HCT116 (cell line): ENCODE data around the gene MTHFD2L. TPM values are rescaled to one million over a fixed set of nuclear protein-coding genes. Genes with fewer than 3 reads are reported as not detected.

Experiments
- ATAC-seq: fragments of 200-7000 bp; cut with Tn5 transposase; 2 replicates; pipeline ENCODE4 v1.9.1; 2020; ENCODE audit warnings: mild to moderate bottlenecking, moderate library complexity
- BruUV-seq: library from RNA; stranded (reverse); fragments of 400-500 nt; replicated peaks from 2 replicates; lab custom pipeline; 2021; lab: Mats Ljungman, UMichigan
- CTCF ChIA-PET: fragments of 300-600 bp; sonication (Branson Sonifier 250); formaldehyde crosslinking; loops from one replicate; lab custom pipeline; 2021; ENCODE audit warnings: antibody characterized with exemption; lab: Charles Lee
- POLR2A ChIA-PET: fragments of 300-600, 350-600 bp; sonication (Branson Sonifier 250); formaldehyde crosslinking; loops from one replicate; lab custom pipeline; 2021; ENCODE audit warnings: antibody characterized with exemption; lab: Charles Lee
- RAD21 ChIA-PET, 2 experiments: fragments of 300-600 bp; sonication (Branson Sonifier 250); formaldehyde crosslinking; loops; one replicate each; lab custom pipeline; 2023; ENCODE audit warnings: low total read pairs in 2 of 2; ENCODE audit not compliant: uncharacterized antibody in 2 of 2, unreplicated experiment in 2 of 2, low non-redundant PET in 1 of 2; lab: Charles Lee
- DNase-seq: peaks from one replicate; pipeline ENCODE4 v3.0.0-alpha.2; 2010; ENCODE audit warnings: low read depth, low spot score
- H2AFZ ChIP-seq: fragments of 200-600 bp; shearing (Covaris generic), sonication (generic); 2 replicates; pipeline ENCODE4 v1.6.1; 2017; ENCODE audit warnings: low read depth, mixed run types, mixed read lengths, antibody characterized with exemption, low read length; ENCODE audit not compliant: poor library complexity, severe bottlenecking
- H3K27ac ChIP-seq: 2 replicates; pipeline ENCODE4 v1.5.1; 2012; ENCODE audit warnings: low read depth, low read length
- H3K27me3 ChIP-seq: fragments of 200-600 bp; sonication (generic); 2 replicates; pipeline ENCODE4 v1.6.1; 2016; ENCODE audit warnings: mixed run types, low read length, mixed read lengths; ENCODE audit not compliant: insufficient read depth
- H3K36me3 ChIP-seq, 2 experiments: fragments of 200-500 bp in 1 of 2; fragments of 200-600 bp in 1 of 2; sonication (Bioruptor generic) in 1 of 2; sonication (generic) in 1 of 2; 2 replicates each; pipeline versions ENCODE4 v1.5.1 to v1.6.1; 2014 to 2016; ENCODE audit warnings: low read length in 2 of 2, inconsistent platforms in 1 of 2, mixed read lengths in 1 of 2, mixed run types in 1 of 2; ENCODE audit not compliant: insufficient read depth in 2 of 2, control insufficient read depth in 1 of 2
- H3K4me1 ChIP-seq, 2 experiments: fragments of 200-600 bp in 1 of 2; sonication (generic) in 1 of 2; 2 replicates each; pipeline versions ENCODE4 v1.5.1 to v1.6.1; 2012 to 2017; ENCODE audit warnings: low read length in 2 of 2, inconsistent platforms in 1 of 2, mild to moderate bottlenecking in 1 of 2, mixed read lengths in 1 of 2, mixed run types in 1 of 2, moderate library complexity in 1 of 2; ENCODE audit not compliant: insufficient read depth in 2 of 2, control insufficient read depth in 1 of 2
- H3K4me2 ChIP-seq: fragments of 200-600 bp; sonication (generic); 2 replicates; pipeline ENCODE4 v1.6.1; 2017; ENCODE audit warnings: mixed run types, low read length, mixed read lengths
- H3K4me3 ChIP-seq, 2 experiments: fragments of 200-600 bp in 1 of 2; sonication (generic) in 1 of 2; replicated peaks in 1 of 2; 2 replicates each; pipeline ENCODE4 v1.5.1; 2011 to 2016; ENCODE audit warnings: low read length in 2 of 2, control low read depth in 1 of 2, low read depth in 1 of 2, mild to moderate bottlenecking in 1 of 2, mixed read lengths in 1 of 2, mixed run types in 1 of 2
- H3K79me2 ChIP-seq: fragments of 200-600 bp; sonication (generic); 2 replicates; pipeline ENCODE4 v1.6.1; 2017; ENCODE audit warnings: mild to moderate bottlenecking, mixed run types, low read length, moderate library complexity, mixed read lengths; ENCODE audit not compliant: insufficient read depth
- H3K9ac ChIP-seq: fragments of 200-600 bp; sonication (generic); 2 replicates; pipeline ENCODE4 v1.6.1; 2016; ENCODE audit warnings: low read length, mixed read lengths
- H3K9me2 ChIP-seq: fragments of 200-600 bp; sonication (generic), shearing (Covaris generic); 2 replicates; pipeline ENCODE4 v1.6.1; 2017; ENCODE audit warnings: mixed run types, mild to moderate bottlenecking, moderate library complexity; ENCODE audit not compliant: insufficient read depth
- H3K9me3 ChIP-seq, 2 experiments: fragments of 200-500 bp in 1 of 2; fragments of 200-600 bp in 1 of 2; sonication (Bioruptor generic) in 1 of 2; sonication (generic) in 1 of 2; 2 replicates each; pipeline ENCODE4 v1.6.1; 2014 to 2017; ENCODE audit warnings: low read length in 2 of 2, mixed read lengths in 2 of 2, inconsistent platforms in 1 of 2, low read depth in 1 of 2, mild to moderate bottlenecking in 1 of 2, mixed run types in 1 of 2, moderate library complexity in 1 of 2; ENCODE audit not compliant: control insufficient read depth in 1 of 2, insufficient read depth in 1 of 2
- H4K20me1 ChIP-seq: fragments of 200-600 bp; sonication (generic), shearing (Covaris generic); 2 replicates; pipeline ENCODE4 v1.6.1; 2017; ENCODE audit warnings: mixed run types, mild to moderate bottlenecking, moderate library complexity; ENCODE audit not compliant: insufficient read depth
- CBX3 ChIP-seq: IDR thresholded peaks from 2 replicates; pipeline ENCODE4 v1.6.1; 2012; ENCODE audit warnings: low read depth
- EGR1 ChIP-seq: IDR thresholded peaks from 2 replicates; pipeline ENCODE4 v1.6.1; 2012; ENCODE audit warnings: low read depth
- ELF1 ChIP-seq: IDR thresholded peaks from 2 replicates; pipeline ENCODE4 v1.6.1; 2012; ENCODE audit warnings: low read depth, borderline replicate concordance
- EZH2phosphoT487 ChIP-seq: fragments of 200-600 bp; IDR thresholded peaks from 2 replicates; pipeline ENCODE4 v1.6.1; 2018; ENCODE audit warnings: antibody characterized with exemption, borderline replicate concordance
- FOSL1 ChIP-seq: IDR thresholded peaks from 2 replicates; pipeline ENCODE4 v1.6.1; 2012; ENCODE audit warnings: low read depth
- JUND ChIP-seq: IDR thresholded peaks from 2 replicates; pipeline ENCODE4 v1.6.1; 2012
- POLR2A ChIP-seq: IDR thresholded peaks from 2 replicates; pipeline ENCODE4 v1.7.0; 2011; ENCODE audit warnings: borderline replicate concordance; ENCODE audit not compliant: insufficient read depth, insufficient read length; ENCODE audit errors: extremely low read depth
- POLR2AphosphoS5 ChIP-seq: IDR thresholded peaks from 2 replicates; pipeline ENCODE4 v1.6.1; 2011; ENCODE audit warnings: mild to moderate bottlenecking, low read depth, low read length, moderate library complexity
- RAD21 ChIP-seq: IDR thresholded peaks from 2 replicates; pipeline ENCODE4 v1.6.1; 2012; ENCODE audit warnings: low read depth, mild to moderate bottlenecking
- SIN3A ChIP-seq: IDR thresholded peaks from 2 replicates; pipeline ENCODE4 v1.6.1; 2012; ENCODE audit warnings: low read depth
- SRF ChIP-seq: IDR thresholded peaks from 2 replicates; pipeline ENCODE4 v1.6.1; 2012; ENCODE audit warnings: low read depth
- TCF7L2 ChIP-seq: IDR thresholded peaks from 2 replicates; pipeline ENCODE4 v1.7.0; 2011; ENCODE audit warnings: borderline replicate concordance, inconsistent platforms; ENCODE audit not compliant: insufficient read depth, insufficient read length; ENCODE audit errors: extremely low read depth
- YY1 ChIP-seq: IDR thresholded peaks from 2 replicates; pipeline ENCODE4 v1.6.1; 2011; ENCODE audit warnings: low read length, low read depth, moderate library complexity, mild to moderate bottlenecking; ENCODE audit not compliant: insufficient replicate concordance; ENCODE audit errors: extremely low read depth
- ZNF274 ChIP-seq: fragments of 200-500 bp; sonication (Bioruptor generic); IDR thresholded peaks from 2 replicates; pipeline ENCODE4 v1.6.1; 2014; ENCODE audit warnings: mild to moderate bottlenecking, low read depth, low read length, inconsistent platforms
- intact Hi-C: fragments of 100-400 bp; cut with micrococcal nuclease; formaldehyde crosslinking; loops from 2 replicates; pipeline ENCODE4 v1.10.0; 2022
- total RNA-seq: library from RNA; stranded (reverse); gene quantifications from one replicate; pipeline ENCODE4 v1.2.1, GENCODE V29; 2021; ENCODE audit not compliant: unreplicated experiment
- TF ChIP-seq, protein P1 (sequence below): IDR thresholded peaks from 2 replicates; pipeline ENCODE4 v1.6.1; 2012; ENCODE audit warnings: low read depth
- TF ChIP-seq, protein P2 (sequence below): IDR thresholded peaks from 2 replicates; pipeline ENCODE4 v1.6.1; 2011; ENCODE audit warnings: mild to moderate bottlenecking, low read length, moderate library complexity; ENCODE audit not compliant: insufficient replicate concordance; ENCODE audit errors: extremely low read depth
- TF ChIP-seq, protein P3 (sequence below), 3 experiments: fragments of 200-600 bp in 1 of 3; sonication (generic) in 1 of 3; IDR thresholded peaks in 2 of 3; conservative IDR thresholded peaks in 1 of 3; 2 replicates each; pipeline ENCODE4 v1.5.1; 2012 to 2017; ENCODE audit warnings: low read depth in 2 of 3, low read length in 2 of 3, antibody characterized with exemption in 1 of 3, borderline replicate concordance in 1 of 3, control low read depth in 1 of 3, mild to moderate bottlenecking in 1 of 3, mixed read lengths in 1 of 3, mixed run types in 1 of 3, moderate library complexity in 1 of 3; ENCODE audit not compliant: insufficient read depth in 1 of 3
- TF ChIP-seq, protein P4 (sequence below): IDR thresholded peaks from 2 replicates; pipeline ENCODE4 v1.6.1; 2012

Gene MTHFD2L
- total RNA-seq, 1 experiment from 2014 or later: 15.0 TPM

DNA sequence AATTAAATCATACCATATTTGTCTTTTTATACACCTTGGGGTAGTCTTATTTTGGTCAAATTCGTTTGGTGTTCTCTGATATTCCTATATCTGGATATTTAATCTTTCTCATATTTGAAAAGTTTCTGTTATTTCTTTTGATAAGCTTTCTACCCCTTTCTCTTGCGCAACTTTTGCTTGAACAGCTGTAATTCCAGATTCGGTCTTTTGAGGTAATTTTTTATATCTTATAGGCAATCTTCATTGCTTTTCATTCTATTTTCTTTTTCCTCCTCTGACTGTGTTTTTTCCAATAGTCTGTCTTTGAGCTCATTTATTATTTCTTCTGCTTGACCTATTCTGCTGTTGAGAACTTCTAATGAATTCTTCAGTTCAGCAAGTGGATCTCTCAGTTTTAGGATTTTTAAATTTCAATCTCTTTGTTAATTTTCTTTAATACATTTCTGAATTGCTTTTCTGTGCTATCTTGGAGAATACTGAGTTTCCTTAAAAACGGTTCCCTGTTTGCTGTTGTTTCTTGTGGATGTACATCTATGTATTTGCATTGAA, 11.3 kb upstream of the MTHFD2L start:
- intact Hi-C loops: loop anchor here (2.0 kb wide), 1 partner anchor 24 kb away; no protein-coding TSS in a partner anchor
- Histone ChIP-seq H3K9ac (no peak overlapping the region), H4K20me1 (no peaks in the 10 kb centered on the region), H3K9me2 (no peaks in the 10 kb centered on the region; the same call in 1 of the 2 replicates), H3K4me1 (no peaks in the 10 kb centered on the region), H3K79me2 (no peaks in the 10 kb centered on the region), H3K9me3 (no peaks in the 10 kb centered on the region), H3K36me3 (no peaks in the 10 kb centered on the region), H3K4me3 (no peak overlapping the region), H3K27ac (no peak overlapping the region), H2AFZ (no peak overlapping the region), H3K27me3 (no peaks in the 10 kb centered on the region), H3K4me2 (no peak overlapping the region)
- RAD21 ChIA-PET: no interaction called here
- CTCF ChIA-PET: no interaction called here
- no peak for DNase-seq
- no TSS peak for BruUV-seq
- POLR2A ChIA-PET: no interaction called here
- ATAC-seq: no peak
- TF ChIP-seq YY1: no peak
- no peak for TF ChIP-seq RAD21
- TF ChIP-seq ZNF274: no peak
- no peak for TF ChIP-seq FOSL1
- TF ChIP-seq, protein P1, sequence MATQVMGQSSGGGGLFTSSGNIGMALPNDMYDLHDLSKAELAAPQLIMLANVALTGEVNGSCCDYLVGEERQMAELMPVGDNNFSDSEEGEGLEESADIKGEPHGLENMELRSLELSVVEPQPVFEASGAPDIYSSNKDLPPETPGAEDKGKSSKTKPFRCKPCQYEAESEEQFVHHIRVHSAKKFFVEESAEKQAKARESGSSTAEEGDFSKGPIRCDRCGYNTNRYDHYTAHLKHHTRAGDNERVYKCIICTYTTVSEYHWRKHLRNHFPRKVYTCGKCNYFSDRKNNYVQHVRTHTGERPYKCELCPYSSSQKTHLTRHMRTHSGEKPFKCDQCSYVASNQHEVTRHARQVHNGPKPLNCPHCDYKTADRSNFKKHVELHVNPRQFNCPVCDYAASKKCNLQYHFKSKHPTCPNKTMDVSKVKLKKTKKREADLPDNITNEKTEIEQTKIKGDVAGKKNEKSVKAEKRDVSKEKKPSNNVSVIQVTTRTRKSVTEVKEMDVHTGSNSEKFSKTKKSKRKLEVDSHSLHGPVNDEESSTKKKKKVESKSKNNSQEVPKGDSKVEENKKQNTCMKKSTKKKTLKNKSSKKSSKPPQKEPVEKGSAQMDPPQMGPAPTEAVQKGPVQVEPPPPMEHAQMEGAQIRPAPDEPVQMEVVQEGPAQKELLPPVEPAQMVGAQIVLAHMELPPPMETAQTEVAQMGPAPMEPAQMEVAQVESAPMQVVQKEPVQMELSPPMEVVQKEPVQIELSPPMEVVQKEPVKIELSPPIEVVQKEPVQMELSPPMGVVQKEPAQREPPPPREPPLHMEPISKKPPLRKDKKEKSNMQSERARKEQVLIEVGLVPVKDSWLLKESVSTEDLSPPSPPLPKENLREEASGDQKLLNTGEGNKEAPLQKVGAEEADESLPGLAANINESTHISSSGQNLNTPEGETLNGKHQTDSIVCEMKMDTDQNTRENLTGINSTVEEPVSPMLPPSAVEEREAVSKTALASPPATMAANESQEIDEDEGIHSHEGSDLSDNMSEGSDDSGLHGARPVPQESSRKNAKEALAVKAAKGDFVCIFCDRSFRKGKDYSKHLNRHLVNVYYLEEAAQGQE: no peak
- no peak for TF ChIP-seq SRF
- TF ChIP-seq SIN3A: no peak
- TF ChIP-seq EGR1: no peak
- TF ChIP-seq, protein P2, sequence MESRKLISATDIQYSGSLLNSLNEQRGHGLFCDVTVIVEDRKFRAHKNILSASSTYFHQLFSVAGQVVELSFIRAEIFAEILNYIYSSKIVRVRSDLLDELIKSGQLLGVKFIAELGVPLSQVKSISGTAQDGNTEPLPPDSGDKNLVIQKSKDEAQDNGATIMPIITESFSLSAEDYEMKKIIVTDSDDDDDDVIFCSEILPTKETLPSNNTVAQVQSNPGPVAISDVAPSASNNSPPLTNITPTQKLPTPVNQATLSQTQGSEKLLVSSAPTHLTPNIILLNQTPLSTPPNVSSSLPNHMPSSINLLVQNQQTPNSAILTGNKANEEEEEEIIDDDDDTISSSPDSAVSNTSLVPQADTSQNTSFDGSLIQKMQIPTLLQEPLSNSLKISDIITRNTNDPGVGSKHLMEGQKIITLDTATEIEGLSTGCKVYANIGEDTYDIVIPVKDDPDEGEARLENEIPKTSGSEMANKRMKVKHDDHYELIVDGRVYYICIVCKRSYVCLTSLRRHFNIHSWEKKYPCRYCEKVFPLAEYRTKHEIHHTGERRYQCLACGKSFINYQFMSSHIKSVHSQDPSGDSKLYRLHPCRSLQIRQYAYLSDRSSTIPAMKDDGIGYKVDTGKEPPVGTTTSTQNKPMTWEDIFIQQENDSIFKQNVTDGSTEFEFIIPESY: no peak
- TF ChIP-seq, protein P3, sequence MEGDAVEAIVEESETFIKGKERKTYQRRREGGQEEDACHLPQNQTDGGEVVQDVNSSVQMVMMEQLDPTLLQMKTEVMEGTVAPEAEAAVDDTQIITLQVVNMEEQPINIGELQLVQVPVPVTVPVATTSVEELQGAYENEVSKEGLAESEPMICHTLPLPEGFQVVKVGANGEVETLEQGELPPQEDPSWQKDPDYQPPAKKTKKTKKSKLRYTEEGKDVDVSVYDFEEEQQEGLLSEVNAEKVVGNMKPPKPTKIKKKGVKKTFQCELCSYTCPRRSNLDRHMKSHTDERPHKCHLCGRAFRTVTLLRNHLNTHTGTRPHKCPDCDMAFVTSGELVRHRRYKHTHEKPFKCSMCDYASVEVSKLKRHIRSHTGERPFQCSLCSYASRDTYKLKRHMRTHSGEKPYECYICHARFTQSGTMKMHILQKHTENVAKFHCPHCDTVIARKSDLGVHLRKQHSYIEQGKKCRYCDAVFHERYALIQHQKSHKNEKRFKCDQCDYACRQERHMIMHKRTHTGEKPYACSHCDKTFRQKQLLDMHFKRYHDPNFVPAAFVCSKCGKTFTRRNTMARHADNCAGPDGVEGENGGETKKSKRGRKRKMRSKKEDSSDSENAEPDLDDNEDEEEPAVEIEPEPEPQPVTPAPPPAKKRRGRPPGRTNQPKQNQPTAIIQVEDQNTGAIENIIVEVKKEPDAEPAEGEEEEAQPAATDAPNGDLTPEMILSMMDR (IDR thresholded peaks at IDR 0.05 in 2 of 3, conservative IDR thresholded peaks at IDR 0.05 in 1 of 3; ENCODE audit: borderline replicate concordance in 1 of 3, insufficient read depth in 1 of 3, low read depth in 2 of 3, low read length in 2 of 3): no peak
- no peak for TF ChIP-seq EZH2phosphoT487
- no peak for TF ChIP-seq CBX3
- TF ChIP-seq JUND: no peak
- TF ChIP-seq ELF1: no peak
- TF ChIP-seq, protein P4, sequence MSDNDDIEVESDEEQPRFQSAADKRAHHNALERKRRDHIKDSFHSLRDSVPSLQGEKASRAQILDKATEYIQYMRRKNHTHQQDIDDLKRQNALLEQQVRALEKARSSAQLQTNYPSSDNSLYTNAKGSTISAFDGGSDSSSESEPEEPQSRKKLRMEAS: no peak
- no peak for TF ChIP-seq POLR2A
- no peak for TF ChIP-seq TCF7L2
- no peak for TF ChIP-seq POLR2AphosphoS5
